SK-N-SH (cell line): ENCODE data around the gene POU6F2. TPM values are rescaled to one million over a fixed set of nuclear protein-coding genes. Genes with fewer than 3 reads are reported as not detected.

Experiments
- CTCF ChIA-PET: fragments of 300-600, 350-600 bp; formaldehyde crosslinking; extraction: SDS; loops from one replicate; lab custom pipeline; 2021; lab: Yijun Ruan, JAX
- POLR2A ChIA-PET: fragments of 350-600 bp; sonication (Branson Sonifier 250); formaldehyde crosslinking; extraction: SDS; loops from one replicate; lab custom pipeline; 2020; ENCODE audit warnings: antibody characterized with exemption, inconsistent platforms; lab: Yijun Ruan, JAX
- DNase-seq: peaks from one replicate; pipeline ENCODE4 v3.0.0; 2012
- H2AFZ ChIP-seq: fragments of 200-600 bp; sonication (generic); 2 replicates; pipeline ENCODE4 v1.8.1; 2016; ENCODE audit warnings: antibody characterized with exemption, mild to moderate bottlenecking, low read depth
- H3F3A ChIP-seq: fragments of 200-600 bp; sonication (generic); replicated peaks from 2 replicates; pipeline ENCODE3; 2016; ENCODE audit warnings: antibody characterized with exemption, mild to moderate bottlenecking; ENCODE audit not compliant: insufficient read depth
- H3K27ac ChIP-seq, 2 experiments: fragments of 200-500 bp in 1 of 2; fragments of 200-600 bp in 1 of 2; sonication (Bioruptor generic) in 1 of 2; sonication (generic), shearing (Covaris generic) in 1 of 2; 2 replicates each; pipeline versions ENCODE4 v1.5.1 to v1.6.1; 2014 to 2016; ENCODE audit warnings: low read depth in 2 of 2, inconsistent platforms in 1 of 2, low read length in 1 of 2, mild to moderate bottlenecking in 1 of 2, mixed read lengths in 1 of 2
- H3K27me3 ChIP-seq: fragments of 200-600 bp; sonication (generic), shearing (Covaris generic); 2 replicates; pipeline ENCODE4 v1.6.1; 2016; ENCODE audit warnings: mixed run types; ENCODE audit not compliant: insufficient read depth
- H3K36me3 ChIP-seq, 2 experiments: fragments of 200-500 bp in 1 of 2; fragments of 200-600 bp in 1 of 2; sonication (Bioruptor generic) in 1 of 2; sonication (generic) in 1 of 2; replicated peaks in 1 of 2; 2 replicates each; pipeline versions ENCODE3 to v1.5.1; 2014 to 2016; ENCODE audit warnings: low read length in 1 of 2, mild to moderate bottlenecking in 1 of 2; ENCODE audit not compliant: insufficient read depth in 2 of 2, control insufficient read depth in 1 of 2
- H3K4me1 ChIP-seq, 2 experiments: fragments of 200-500 bp in 1 of 2; fragments of 200-600 bp in 1 of 2; sonication (Bioruptor generic) in 1 of 2; sonication (generic), shearing (Covaris generic) in 1 of 2; 2 replicates each; pipeline versions ENCODE4 v1.5.1 to v1.6.1; 2014 to 2016; ENCODE audit warnings: low read depth in 1 of 2, low read length in 1 of 2, mixed run types in 1 of 2; ENCODE audit not compliant: insufficient read depth in 2 of 2, control insufficient read depth in 1 of 2
- H3K4me2 ChIP-seq: fragments of 200-600 bp; sonication (generic), shearing (Covaris generic); 2 replicates; pipeline ENCODE4 v1.6.1; 2017; ENCODE audit warnings: mixed run types
- H3K4me3 ChIP-seq, 2 experiments: fragments of 200-500 bp in 1 of 2; fragments of 200-600 bp in 1 of 2; sonication (Bioruptor generic) in 1 of 2; sonication (generic), shearing (Covaris generic) in 1 of 2; 2 replicates each; pipeline versions ENCODE4 v1.5.1 to v1.8.1; 2014 to 2016; ENCODE audit warnings: low read depth in 2 of 2, inconsistent platforms in 1 of 2, low read length in 1 of 2, mild to moderate bottlenecking in 1 of 2, mixed read lengths in 1 of 2, moderate library complexity in 1 of 2
- H3K79me2 ChIP-seq: fragments of 200-600 bp; sonication (generic); 2 replicates; pipeline ENCODE4 v1.8.1; 2017; ENCODE audit warnings: mild to moderate bottlenecking; ENCODE audit not compliant: insufficient read depth
- H3K9ac ChIP-seq: fragments of 200-600 bp; sonication (generic); 2 replicates; pipeline ENCODE4 v1.6.1; 2017; ENCODE audit warnings: mixed run types
- H3K9me2 ChIP-seq: fragments of 200-600 bp; sonication (generic); 2 replicates; pipeline ENCODE4 v1.6.1; 2017; ENCODE audit warnings: mixed run types
- H3K9me3 ChIP-seq: fragments of 200-600 bp; sonication (generic); 2 replicates; pipeline ENCODE4 v1.6.1; 2017; ENCODE audit warnings: mixed run types, mild to moderate bottlenecking, moderate library complexity
- H4K20me1 ChIP-seq: fragments of 200-600 bp; sonication (generic); 2 replicates; pipeline ENCODE4 v1.6.1; 2017; ENCODE audit warnings: mild to moderate bottlenecking, mixed run types; ENCODE audit not compliant: insufficient read depth
- CHD2 ChIP-seq: fragments of 150-350 bp; IDR thresholded peaks from 2 replicates; pipeline ENCODE4 v1.6.1; 2018; ENCODE audit warnings: low read length; ENCODE audit not compliant: partially characterized antibody
- EP300 ChIP-seq, 2 experiments: IDR thresholded peaks; 2 replicates each; pipeline versions ENCODE4 v1.4.0 to v1.6.1; 2012; ENCODE audit warnings: borderline replicate concordance in 1 of 2, low read depth in 1 of 2, low read length in 1 of 2
- FOXM1 ChIP-seq: IDR thresholded peaks from 2 replicates; pipeline ENCODE4 v1.4.0; 2012; ENCODE audit warnings: low read depth, mild to moderate bottlenecking
- JUND ChIP-seq: IDR thresholded peaks from 2 replicates; pipeline ENCODE4 v1.4.0; 2012
- MAX ChIP-seq: IDR thresholded peaks from 2 replicates; pipeline ENCODE4 v1.4.0; 2012; ENCODE audit warnings: low read depth
- NRF1 ChIP-seq: IDR thresholded peaks from 2 replicates; pipeline ENCODE4 v1.6.1; 2012; ENCODE audit warnings: low read depth, mild to moderate bottlenecking, low read length
- POLR2AphosphoS5 ChIP-seq: IDR thresholded peaks from 2 replicates; pipeline ENCODE4 v1.6.1; 2012; ENCODE audit warnings: low read depth, low read length
- REST ChIP-seq: IDR thresholded peaks from 2 replicates; pipeline ENCODE4 v1.6.1; 2012; ENCODE audit warnings: mild to moderate bottlenecking, low read depth, low read length, moderate library complexity
- RFX5 ChIP-seq: IDR thresholded peaks from 2 replicates; pipeline ENCODE4 v1.6.1; 2012; ENCODE audit warnings: mild to moderate bottlenecking, improper control_type of control experiment, low read length
- RXRA ChIP-seq: IDR thresholded peaks from 2 replicates; pipeline ENCODE4 v1.4.0; 2012; ENCODE audit warnings: low read depth, mild to moderate bottlenecking, borderline replicate concordance
- SMC3 ChIP-seq: IDR thresholded peaks from 2 replicates; pipeline ENCODE4 v1.6.1; 2012; ENCODE audit warnings: low read depth, low read length, improper control_type of control experiment
- TAF1 ChIP-seq: IDR thresholded peaks from 2 replicates; pipeline ENCODE4 v1.6.1; 2012; ENCODE audit warnings: low read depth, mild to moderate bottlenecking, low read length, moderate library complexity, borderline replicate concordance
- YY1 ChIP-seq: IDR thresholded peaks from 2 replicates; pipeline ENCODE4 v1.4.0; 2012; ENCODE audit warnings: low read depth, mild to moderate bottlenecking
- WGBS: methylation state at CpG from one replicate; pipeline ENCODE4 v1.1.6; 2017; ENCODE audit warnings: low lambda C conversion rate; 5-methylcytosine and 5-hydroxymethylcytosine counted together
- polyA plus RNA-seq, 3 experiments: library from polyadenylated mRNA; depleted of rRNA; stranded (reverse); fragments of >200 nt; gene quantifications; 2 replicates each; pipeline ENCODE4 v1.2.3, GENCODE V29; 2012
- TF ChIP-seq, protein P1 (sequence below): IDR thresholded peaks from 2 replicates; pipeline ENCODE4 v1.4.0; 2012; ENCODE audit warnings: low read depth, borderline replicate concordance
- TF ChIP-seq, protein P2 (sequence below): fragments of 150-350 bp; IDR thresholded peaks from 2 replicates; pipeline ENCODE4 v1.6.1; 2017; ENCODE audit warnings: antibody characterized with exemption, low read length, low read depth, borderline replicate concordance

The POU6F2 gene
- polyA plus RNA-seq, 1 of the 3 experiments (the other 2 are of a cell fraction) = under 0.01 TPM

- TF ChIP-seq REST = no peak
- TF ChIP-seq, protein P1, sequence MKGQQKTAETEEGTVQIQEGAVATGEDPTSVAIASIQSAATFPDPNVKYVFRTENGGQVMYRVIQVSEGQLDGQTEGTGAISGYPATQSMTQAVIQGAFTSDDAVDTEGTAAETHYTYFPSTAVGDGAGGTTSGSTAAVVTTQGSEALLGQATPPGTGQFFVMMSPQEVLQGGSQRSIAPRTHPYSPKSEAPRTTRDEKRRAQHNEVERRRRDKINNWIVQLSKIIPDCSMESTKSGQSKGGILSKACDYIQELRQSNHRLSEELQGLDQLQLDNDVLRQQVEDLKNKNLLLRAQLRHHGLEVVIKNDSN = no peak
- no peak for TF ChIP-seq RFX5
- no peak for TF ChIP-seq MAX
- no peak for TF ChIP-seq FOXM1
- no peak for TF ChIP-seq EP300 (IDR thresholded peaks at IDR 0.05; ENCODE audit: borderline replicate concordance in 1 of 2, low read depth in 1 of 2, low read length in 1 of 2)
- no peak for TF ChIP-seq JUND
- no peak for TF ChIP-seq RXRA
Observed at GRCh38 chr7:39372383-39372782, 394.7 kb downstream of the POU6F2 start (continued).

DNA sequence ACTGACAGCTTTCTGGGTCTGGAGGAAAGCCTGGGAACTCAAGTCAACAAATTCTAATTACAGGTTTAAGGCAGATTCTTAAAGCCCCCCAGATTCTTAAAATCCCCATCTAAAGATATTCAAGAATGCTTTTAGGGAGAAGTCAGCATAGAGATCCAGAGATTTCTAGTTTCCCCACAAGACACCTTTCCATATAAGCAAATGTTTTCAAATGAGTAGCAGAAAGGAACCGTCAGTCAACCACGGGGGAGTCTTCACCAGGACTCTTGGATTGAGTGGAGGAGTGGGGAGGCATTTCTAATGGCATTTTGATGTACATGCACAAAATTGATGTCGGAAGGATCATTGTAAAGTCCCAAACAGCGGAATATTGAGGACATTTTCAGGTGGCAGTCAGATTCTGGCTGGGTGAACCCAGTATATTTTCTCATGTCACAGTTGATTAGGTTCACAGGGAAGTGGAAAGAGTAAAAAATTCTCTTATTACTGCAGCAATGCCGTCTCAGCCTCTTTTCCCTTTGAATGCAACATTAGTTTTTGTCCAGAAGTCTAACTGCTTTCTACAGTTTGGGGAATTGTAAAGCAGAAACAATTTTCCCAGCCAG lies 396.8 kb downstream of the POU6F2 start:
- no peaks in the 10 kb centered on the region for H3K9me3 ChIP-seq
- WGBS = 26% methylated on average over 5 of the region's 5 CpGs
- H3K4me1 ChIP-seq = no peaks in the 10 kb centered on the region
- H3K27me3 ChIP-seq = peaks cover 30% of the 10 kb centered on the region
- no peaks in the 10 kb centered on the region for H3K36me3 ChIP-seq
- 0 out of 2 replicates have a peak, but pooled peaks cover 4% of the 10 kb centered on the region for H3K9me2 ChIP-seq
- H2AFZ ChIP-seq = no peak overlapping the region
- no peak for DNase-seq
- CTCF ChIA-PET = no interaction called here
- no peak for TF ChIP-seq SMC3
- no peak for TF ChIP-seq NRF1
- TF ChIP-seq TAF1 = no peak
- TF ChIP-seq YY1 = no peak
- TF ChIP-seq CHD2 = no peak
- TF ChIP-seq, protein P2, sequence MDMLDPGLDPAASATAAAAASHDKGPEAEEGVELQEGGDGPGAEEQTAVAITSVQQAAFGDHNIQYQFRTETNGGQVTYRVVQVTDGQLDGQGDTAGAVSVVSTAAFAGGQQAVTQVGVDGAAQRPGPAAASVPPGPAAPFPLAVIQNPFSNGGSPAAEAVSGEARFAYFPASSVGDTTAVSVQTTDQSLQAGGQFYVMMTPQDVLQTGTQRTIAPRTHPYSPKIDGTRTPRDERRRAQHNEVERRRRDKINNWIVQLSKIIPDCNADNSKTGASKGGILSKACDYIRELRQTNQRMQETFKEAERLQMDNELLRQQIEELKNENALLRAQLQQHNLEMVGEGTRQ = no peak
- no peak for TF ChIP-seq POLR2AphosphoS5
- H3K79me2 ChIP-seq = no peaks in the 10 kb centered on the region
- H3K27ac ChIP-seq = no peak overlapping the region
- H3K4me2 ChIP-seq = no peak overlapping the region
- no peak overlapping the region for H3K9ac ChIP-seq
- no peak overlapping the region for H3K4me3 ChIP-seq
- POLR2A ChIA-PET = no interaction called here
- H3F3A ChIP-seq = no peaks in the 10 kb centered on the region
- no peaks in the 10 kb centered on the region for H4K20me1 ChIP-seq
